LNCaP clone FGC (cell line): ENCODE measurements around the gene ADK.
A peak's percentile ranks its signal among the peaks of the same experiment; 100 is the strongest.

Experiments
- DNase-seq: peaks from one replicate; pipeline ENCODE4 v3.0.0-alpha.2; 2011; ENCODE audit warnings: low read depth
- H3K4me3 ChIP-seq: 2 replicates; pipeline ENCODE4 v1.5.1; 2011; ENCODE audit warnings: mild to moderate bottlenecking, low read depth, low read length, control low read depth
- TF ChIP-seq, protein P1 (sequence below): IDR thresholded peaks from 2 replicates; pipeline ENCODE4 v1.5.1; 2012; ENCODE audit warnings: mild to moderate bottlenecking; ENCODE audit not compliant: control insufficient read depth, insufficient read depth; ENCODE audit errors: extremely low read depth

The ADK gene

DNA sequence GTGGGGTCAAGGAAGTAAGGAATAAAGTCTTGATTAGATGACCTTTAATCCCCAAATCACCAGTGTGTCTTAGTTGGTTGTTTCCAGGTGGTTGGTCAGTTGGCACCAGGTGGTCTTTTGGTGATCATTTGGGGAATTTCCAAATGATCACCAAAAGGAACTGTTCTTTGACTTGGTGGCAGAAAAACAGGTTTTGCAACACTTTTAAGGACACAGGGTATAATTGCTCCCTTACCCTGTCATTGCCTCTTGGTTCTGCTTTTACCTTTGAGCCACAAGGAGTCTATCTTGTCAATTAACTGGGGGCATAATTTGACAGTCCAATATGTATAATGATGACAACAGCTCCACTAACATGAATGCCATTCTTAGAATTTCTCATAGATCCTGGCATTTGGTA lies 104.2 kb downstream of the ADK start:
- no peak overlapping the region for H3K4me3 ChIP-seq
- TF ChIP-seq, protein P1, sequence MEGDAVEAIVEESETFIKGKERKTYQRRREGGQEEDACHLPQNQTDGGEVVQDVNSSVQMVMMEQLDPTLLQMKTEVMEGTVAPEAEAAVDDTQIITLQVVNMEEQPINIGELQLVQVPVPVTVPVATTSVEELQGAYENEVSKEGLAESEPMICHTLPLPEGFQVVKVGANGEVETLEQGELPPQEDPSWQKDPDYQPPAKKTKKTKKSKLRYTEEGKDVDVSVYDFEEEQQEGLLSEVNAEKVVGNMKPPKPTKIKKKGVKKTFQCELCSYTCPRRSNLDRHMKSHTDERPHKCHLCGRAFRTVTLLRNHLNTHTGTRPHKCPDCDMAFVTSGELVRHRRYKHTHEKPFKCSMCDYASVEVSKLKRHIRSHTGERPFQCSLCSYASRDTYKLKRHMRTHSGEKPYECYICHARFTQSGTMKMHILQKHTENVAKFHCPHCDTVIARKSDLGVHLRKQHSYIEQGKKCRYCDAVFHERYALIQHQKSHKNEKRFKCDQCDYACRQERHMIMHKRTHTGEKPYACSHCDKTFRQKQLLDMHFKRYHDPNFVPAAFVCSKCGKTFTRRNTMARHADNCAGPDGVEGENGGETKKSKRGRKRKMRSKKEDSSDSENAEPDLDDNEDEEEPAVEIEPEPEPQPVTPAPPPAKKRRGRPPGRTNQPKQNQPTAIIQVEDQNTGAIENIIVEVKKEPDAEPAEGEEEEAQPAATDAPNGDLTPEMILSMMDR: no peak
- DNase-seq: no peak

DNA sequence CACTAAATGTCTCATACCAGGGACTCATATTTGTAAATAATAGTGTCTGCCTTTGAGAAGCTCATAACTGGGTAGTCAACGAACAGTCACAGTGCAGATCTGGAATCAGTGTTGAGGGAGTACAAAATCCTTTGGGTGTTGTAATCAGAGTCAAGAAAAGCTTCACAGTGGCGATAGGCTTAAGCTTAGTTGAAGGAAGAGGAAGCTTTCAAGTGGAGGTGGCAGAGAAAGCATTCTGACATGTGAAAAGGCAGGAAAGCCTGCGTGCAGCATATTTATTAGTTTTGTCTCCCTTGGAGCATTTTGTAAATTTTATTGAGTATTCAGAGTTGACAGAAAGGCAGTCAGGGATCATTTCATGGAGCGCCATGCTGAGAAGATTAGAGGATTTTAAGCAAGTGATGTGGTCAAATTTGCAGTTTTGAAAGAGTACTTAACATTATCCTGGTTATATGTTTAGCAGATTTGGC lies 104.9 kb downstream of the ADK start:
- TF ChIP-seq, protein P1: no peak
- DNase-seq: no peak
- no peak overlapping the region for H3K4me3 ChIP-seq

DNA sequence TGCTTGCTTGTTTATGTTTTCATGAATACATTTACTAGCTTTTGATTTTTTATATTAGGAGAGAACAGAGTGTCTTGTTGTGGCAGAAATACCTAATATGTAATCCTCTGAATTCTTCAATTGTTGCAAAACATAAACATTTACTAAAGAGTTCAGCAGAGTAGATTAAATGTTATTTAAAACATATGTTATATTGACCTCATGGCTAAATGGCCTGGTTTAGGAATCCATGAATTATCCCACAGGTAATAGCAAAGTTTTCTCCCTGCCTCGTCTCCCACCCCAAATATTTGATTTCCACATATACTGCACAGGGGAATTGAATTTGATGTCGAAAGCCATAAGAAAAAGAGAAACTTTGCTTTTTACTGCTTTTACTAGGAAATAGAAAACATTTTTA lies 111.8 kb downstream of the ADK start:
- no peak overlapping the region for H3K4me3 ChIP-seq
- DNase-seq: no peak
- TF ChIP-seq, protein P1: no peak

DNA sequence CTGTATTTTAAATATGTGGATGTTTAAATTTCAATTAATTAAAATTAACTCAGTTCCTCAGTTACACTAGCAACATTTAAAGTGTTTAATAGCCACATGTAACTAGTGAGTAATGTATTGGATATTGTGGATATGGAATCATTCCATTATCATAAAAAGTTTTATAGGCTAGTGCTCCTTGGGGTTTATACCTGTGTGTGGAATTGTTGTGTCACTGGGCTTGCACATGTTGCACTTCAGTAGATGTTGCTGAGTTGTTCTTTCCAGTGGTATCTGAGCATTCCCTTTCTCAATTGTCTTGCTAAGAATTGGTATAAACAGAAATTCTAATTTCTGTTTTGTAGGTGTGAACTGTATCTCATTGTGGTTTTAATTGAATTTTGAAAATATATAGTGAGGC lies 113.0 kb downstream of the ADK start:
- H3K4me3 ChIP-seq: no peak overlapping the region
- TF ChIP-seq, protein P1: no peak
- DNase-seq: peak; percentile 45

DNA sequence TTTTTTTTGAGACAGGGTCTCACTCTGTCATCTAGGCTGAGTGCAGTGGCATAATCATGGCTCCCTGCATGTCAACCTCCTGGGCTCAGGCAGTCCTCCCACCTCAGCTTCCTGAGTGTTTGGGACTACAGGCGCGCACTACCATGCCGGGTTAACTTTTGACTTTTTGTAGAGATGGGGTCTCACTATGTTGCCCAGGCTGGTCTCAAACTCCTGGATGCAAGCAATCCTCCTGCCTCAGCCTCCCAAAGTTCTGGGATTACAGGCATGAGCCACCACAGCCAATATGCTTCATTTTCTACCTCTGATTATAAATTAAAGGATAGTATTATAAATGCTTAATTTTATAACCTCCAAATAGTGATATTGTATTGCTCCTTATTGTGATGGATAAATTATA lies 121.3 kb downstream of the ADK start:
- TF ChIP-seq, protein P1: no peak
- H3K4me3 ChIP-seq: no peak overlapping the region
- DNase-seq: no peak

DNA sequence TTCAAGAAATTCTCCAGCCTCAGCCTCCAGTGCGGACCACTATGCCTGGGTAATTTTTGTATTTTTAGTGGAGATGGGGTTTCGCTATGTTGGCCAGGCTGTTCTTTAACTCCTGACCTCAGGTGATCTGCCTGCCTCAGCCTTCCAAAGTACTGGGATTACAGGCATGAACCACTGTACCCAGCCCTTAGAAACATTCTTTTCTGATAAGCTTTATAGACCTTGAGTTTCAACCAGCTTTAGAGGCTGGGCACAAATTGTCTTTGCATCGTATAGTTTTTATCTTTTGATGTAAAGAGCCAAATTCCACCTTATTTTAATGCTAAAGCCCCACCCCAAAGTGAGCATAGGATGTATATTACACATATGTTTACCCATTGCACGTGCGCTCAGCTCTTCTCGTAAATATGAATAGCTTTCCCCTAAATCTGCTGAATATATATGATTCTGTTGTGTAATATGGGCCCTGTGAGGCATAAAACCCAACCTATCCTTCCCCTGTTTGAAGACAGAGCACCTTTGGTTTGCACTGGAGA lies 124.8 kb downstream of the ADK start:
- DNase-seq: no peak
- H3K4me3 ChIP-seq: no peak overlapping the region
- TF ChIP-seq, protein P1: no peak

DNA sequence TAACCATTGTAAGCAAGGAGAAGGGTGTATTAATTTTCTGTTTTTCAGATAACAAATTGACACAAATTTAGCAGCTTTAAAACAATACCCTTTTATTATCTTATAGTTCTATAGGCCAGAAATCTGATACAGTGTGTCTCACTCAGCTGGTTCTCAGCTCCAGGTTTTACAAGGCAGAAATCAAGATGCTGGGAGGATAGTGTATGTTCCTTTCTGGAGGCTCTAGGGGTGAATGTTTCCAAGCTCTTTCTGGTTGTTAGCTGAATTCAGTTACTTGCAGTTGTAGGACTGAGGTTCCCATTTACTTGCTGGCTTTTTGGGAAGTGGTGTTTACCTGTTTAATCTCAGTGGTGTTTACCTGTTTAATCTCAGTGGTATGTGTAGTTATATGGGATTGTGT lies 125.4 kb downstream of the ADK start:
- no peak overlapping the region for H3K4me3 ChIP-seq
- no peak for DNase-seq
- TF ChIP-seq, protein P1: no peak
